ENCODE measurements around the gene DCLRE1B.
"Not testable (repeated sequence)": the region's sequence is repeated elsewhere in the genome, so short reads cannot be mapped to it uniquely, and the experiment has no call there.

Gene DCLRE1B

DNA sequence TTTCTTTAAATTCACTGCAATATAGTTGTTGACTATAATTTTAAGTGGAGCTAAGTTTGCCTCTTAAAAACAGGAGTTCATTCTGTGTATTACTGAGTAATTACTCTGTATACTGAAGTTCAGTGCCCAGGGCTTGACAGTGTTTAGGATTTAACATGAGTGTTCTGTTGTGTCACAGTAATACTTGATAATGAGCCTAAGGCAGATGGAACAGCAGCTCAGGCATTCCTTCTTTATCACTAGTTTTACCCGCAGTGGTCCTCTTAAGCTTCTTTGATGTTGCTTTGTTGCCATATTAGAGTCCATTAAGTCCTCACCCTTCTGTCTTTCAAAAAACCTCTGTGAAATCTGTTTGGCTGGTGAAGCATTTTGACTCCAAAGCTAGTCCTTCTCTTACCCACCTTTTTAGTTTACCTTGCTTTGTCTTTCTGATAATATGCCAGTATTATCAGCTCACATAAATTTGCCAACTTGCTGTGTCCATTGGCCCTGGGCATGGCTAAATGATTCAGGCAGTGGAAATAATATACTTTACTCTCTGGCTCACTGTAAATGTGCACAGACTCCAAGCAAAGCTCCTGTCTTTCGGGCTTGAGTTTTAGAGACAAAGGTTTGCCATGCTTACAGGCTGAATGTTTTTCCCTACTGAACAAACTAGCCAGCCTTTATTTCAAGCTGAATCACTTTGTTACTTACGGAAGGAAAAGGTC, 41.7 kb downstream of the DCLRE1B start:
- DNase-seq (ENCODE audit: low read depth in 3 of 3, low spot score in 1 of 3) = no peak

DNA sequence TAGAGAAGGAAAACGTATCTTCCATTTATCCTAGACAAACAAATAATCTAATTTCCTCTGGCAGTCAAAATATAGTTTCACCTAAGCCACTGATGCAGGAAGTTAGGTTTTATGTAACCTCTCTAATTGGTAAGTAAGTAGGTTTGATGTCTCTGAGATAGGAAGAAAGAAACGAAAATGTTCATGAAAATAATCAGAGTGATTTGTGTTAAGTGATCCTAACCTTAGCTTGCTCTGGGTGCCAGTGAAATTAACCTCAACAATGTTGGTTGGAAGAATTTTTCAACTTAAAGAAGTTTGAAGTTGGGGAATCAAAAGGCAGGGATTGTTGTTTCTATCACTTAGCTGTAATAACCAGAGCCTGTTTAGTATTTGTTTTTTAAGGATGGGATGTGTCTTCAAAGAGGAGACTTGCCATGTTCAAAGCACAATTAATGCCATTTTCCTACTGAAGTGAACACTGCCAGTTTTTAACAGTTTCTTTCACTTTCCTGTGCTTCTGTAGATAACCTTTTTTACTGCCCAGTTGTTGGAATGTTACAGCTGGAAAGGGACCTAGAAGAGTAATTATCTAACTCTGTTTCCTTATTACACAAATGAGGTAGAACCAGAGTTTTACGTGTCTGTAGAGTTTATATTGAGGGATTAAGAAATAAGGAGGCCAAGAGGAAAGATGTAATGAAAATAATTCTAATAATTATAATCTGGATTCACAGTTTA, 42.4 kb downstream of the DCLRE1B start:
- no peak for DNase-seq (ENCODE audit: low read depth in 3 of 3, low spot score in 1 of 3)

DNA sequence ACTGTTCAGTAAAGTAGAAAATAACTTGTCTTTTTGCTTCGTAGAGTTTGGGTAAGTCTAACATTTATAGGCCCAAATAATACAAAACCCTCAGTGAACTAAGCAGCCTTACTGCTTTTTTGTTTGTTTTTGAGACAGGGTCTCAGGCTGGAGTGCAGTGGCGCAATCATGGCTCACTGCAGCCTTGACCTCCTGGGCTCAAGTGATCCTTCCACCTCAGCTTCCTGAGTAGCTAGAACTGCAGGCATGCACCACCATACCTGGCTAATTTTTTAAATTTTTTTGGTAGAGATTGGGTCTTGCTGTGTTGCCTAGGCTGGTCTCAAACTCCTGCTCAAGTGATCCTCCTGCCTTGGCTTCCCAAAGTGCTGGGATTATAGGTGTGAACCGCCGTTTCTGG, 43.0 kb downstream of the DCLRE1B start:
- DNase-seq (ENCODE audit: low read depth in 3 of 3, low spot score in 1 of 3) = not testable (repeated sequence)

DNA sequence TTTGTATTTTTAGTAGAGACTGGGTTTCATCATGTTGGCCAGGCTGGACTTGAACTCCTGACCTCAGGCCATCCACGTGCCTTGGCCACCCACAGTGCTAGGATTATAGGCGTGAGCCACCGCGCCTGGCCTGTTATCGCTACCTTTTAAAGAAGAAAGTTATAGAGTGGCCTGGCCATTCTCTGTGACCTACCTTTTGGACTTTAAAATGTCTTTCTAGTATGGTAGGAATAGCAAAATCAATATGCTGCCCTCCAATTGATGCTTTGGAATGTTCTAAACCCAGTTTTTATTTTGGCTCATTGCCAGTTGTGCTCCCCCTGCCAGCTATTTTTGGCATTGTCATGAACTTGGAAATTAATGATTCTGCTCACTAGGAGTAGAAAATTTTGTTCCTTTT, 43.9 kb downstream of the DCLRE1B start:
- DNase-seq (ENCODE audit: low read depth in 3 of 3, low spot score in 1 of 3) = no peak

DNA sequence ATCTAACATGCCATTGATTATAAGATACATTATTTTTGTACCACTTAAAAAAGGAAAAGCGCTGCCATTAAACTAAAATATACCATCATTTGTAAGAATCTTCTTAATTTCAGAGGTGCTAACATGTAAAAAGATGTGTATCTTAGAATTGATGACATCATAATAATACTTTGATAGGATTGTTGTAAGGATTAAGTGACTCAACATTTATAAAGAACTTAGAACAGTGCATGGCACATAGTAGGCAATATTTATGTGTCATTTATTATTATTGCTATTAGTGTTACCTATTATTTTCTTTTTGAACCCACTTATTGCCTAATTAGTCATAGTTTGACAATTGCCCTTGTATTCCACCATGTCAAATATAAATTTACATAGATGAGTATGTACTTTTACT, 45.8 kb downstream of the DCLRE1B start:
- DNase-seq (ENCODE audit: low read depth in 3 of 3, low spot score in 1 of 3) = no peak

DNA sequence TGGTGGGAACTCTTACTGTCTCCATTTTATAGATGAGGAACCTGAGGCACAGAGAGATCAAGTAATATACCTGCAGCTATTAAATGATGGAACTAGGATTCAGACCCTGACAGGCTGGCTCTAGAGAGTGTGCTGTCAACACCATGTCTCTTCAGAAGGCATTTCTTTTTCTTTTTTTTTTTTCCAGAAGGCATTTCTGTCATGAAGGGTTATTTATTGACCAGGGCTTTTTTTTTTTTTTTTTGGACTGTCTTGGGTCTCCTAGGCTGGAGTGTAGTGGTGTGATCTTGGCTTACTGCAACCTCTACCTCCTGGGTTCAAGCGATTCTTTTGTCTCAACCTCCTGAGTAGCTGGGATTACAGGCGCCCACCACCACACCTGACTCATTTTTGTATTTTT, 46.6 kb downstream of the DCLRE1B start:
- DNase-seq (ENCODE audit: low read depth in 3 of 3, low spot score in 1 of 3) = no peak

DNA sequence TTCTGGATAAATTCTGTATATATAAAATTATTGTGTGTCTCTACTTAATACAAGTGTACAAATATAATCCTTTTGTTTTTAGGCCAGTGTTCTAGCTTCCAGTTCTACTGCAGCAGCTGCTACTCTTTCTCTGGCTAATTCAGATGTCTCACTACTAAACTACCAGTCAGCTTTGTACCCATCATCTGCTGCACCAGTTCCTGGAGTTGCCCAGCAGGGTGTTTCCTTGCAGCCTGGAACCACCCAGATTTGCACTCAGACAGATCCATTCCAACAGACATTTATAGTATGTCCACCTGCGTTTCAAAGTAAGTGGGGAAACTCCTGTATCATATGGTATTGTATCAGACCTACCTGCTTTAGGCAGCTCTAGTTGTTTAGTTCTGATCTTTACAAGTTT, 52.9 kb downstream of the DCLRE1B start:
- DNase-seq (ENCODE audit: low read depth in 3 of 3, low spot score in 1 of 3) = no peak

DNA sequence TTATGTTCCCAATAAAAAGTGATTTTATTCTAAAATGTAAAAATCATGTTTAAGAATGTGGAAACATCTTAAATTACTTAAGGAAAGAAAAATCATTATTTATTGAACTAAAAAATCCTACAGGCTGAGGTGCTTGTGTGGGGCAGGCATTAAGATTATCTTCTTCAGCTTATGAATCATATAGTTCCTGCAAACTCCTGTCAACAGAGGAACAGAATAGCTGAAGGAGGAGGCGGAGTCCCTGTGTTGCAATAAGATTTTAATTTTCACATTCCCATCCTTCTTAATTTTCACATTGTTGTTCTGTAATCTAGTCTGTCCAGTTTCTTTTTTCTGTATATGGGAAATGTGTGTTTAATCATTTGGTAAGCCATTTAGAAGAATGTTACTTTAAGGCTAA, 53.6 kb downstream of the DCLRE1B start:
- DNase-seq (ENCODE audit: low read depth in 3 of 3, low spot score in 1 of 3) = no peak

DNA sequence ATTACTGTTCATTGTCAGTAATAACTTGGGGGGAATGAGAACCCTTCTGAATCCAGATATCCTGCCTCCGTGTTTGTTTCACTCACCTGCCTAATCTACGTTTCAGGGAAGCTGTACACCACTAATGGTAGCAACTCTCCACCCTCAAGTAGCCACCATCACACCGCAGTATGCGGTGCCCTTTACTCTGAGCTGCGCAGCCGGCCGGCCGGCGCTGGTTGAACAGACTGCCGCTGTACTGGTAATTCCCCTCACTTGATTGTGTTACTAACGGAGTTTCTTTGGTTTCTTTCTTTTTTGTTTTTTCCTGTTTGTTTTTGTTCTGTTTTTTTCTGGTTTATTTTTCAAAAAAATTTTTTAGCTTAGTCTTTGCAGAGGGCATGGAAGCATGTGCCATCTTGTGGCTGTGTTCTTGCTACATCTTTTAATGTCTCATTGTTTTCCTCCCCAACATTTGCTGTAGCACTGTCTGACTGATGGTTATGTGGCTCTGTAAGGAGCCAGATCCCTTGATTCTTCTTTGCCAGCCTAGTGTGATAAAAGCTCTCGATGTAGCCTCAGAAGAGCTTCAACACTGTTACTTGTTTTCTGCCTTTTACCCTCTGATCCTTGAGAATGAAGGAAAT, 58.3 kb downstream of the DCLRE1B start:
- no peak for DNase-seq (ENCODE audit: low read depth in 3 of 3, low spot score in 1 of 3)

All from stimulated activated CD4-positive, alpha-beta T cell treated with anti-CD3 and anti-CD28 coated beads, TNF-alpha, amount 100 ng/mL, for 1 hour (primary cell).